Activated CD4-positive, alpha-beta T cell treated with anti-CD3 and anti-CD28 coated beads, Interleukin-2, amount 10 ng/mL, durations not matched to agents 7 days and 5 days (primary cell): Measurements from ENCODE around the gene GDPGP1. TPM values are rescaled to one million over a fixed set of nuclear protein-coding genes. Genes with fewer than 3 reads are reported as not detected.

ENCODE experiments used
- CTCF ChIA-PET: fragments of 350-600 bp; sonication (Branson Sonifier 250); formaldehyde crosslinking; loops from one replicate; lab custom pipeline; 2021; ENCODE audit warnings: antibody characterized with exemption; lab: Charles Lee
- POLR2A ChIA-PET: fragments of 350-600 bp; sonication (Branson Sonifier 250); formaldehyde crosslinking; loops from one replicate; lab custom pipeline; 2021; ENCODE audit warnings: antibody characterized with exemption; lab: Charles Lee
- DNase-seq: peaks from one replicate; pipeline ENCODE4 v3.0.0-alpha.2; 2020
- H3K27ac Mint-ChIP-seq: one replicate; pipeline ENCODE4 v1.8.0; 2021; ENCODE audit warnings: mild to moderate bottlenecking, moderate library complexity, mixed read lengths
- H3K27me3 Mint-ChIP-seq: one replicate; pipeline ENCODE4 v1.8.0; 2021; ENCODE audit warnings: mixed read lengths
- H3K36me3 Mint-ChIP-seq: one replicate; pipeline ENCODE4 v1.8.0; 2021; ENCODE audit warnings: low read depth, mixed read lengths
- H3K4me1 Mint-ChIP-seq: one replicate; pipeline ENCODE4 v1.8.0; 2021; ENCODE audit warnings: mixed read lengths
- H3K4me3 Mint-ChIP-seq: one replicate; pipeline ENCODE4 v1.8.0; 2021; ENCODE audit warnings: mild to moderate bottlenecking, moderate library complexity, mixed read lengths
- H3K9me3 Mint-ChIP-seq: one replicate; pipeline ENCODE4 v1.8.0; 2021; ENCODE audit warnings: mixed read lengths
- total RNA-seq, 2 experiments: library from RNA; stranded (reverse); gene quantifications; one replicate each; pipeline ENCODE4 v1.2.3, GENCODE V29; 2021

The GDPGP1 gene
- total RNA-seq, 2 experiments from 2014 or later, result 9.8 to 10.0 TPM

GRCh38 chr15:90232196-90232595 is 1.8 kb upstream of the GDPGP1 start:
- CTCF ChIA-PET, result interaction anchor here (1.4 to 3.6 kb wide), 6 partner anchors 11 to 79 kb away, joined by 3 to 17 read pairs (median 8); partner anchors contain the start of genes NGRN and TTLL13
- no peak for DNase-seq
- H3K9me3 Mint-ChIP-seq, result no peaks in the 10 kb centered on the region
- peak overlapping the region; percentile 98 for H3K4me3 Mint-ChIP-seq
- H3K4me1 Mint-ChIP-seq, result peaks cover 60% of the 10 kb centered on the region
- POLR2A ChIA-PET, result no interaction called here
- no peaks in the 10 kb centered on the region for H3K27me3 Mint-ChIP-seq
- peak overlapping the region; percentile 97 for H3K27ac Mint-ChIP-seq
- H3K36me3 Mint-ChIP-seq, result peaks cover 26% of the 10 kb centered on the region

- Mint-ChIP-seq H3K27ac (peak overlapping the region; percentile 97), H3K4me1 (peaks cover 60% of the 10 kb centered on the region), H3K9me3 (no peaks in the 10 kb centered on the region), H3K36me3 (peaks cover 27% of the 10 kb centered on the region), H3K27me3 (no peaks in the 10 kb centered on the region), H3K4me3 (peak overlapping the region; percentile 98)
- ChIA-PET CTCF (interaction anchor here (0.8 to 3.6 kb wide), 13 partner anchors 10 to 92 kb away, joined by 3 to 17 read pairs (median 5); partner anchors contain the start of genes NGRN, SEMA4B and TTLL13), POLR2A (no interaction called here)
- DNase-seq, result peak; percentile 14
Observed at GRCh38 chr15:90232941-90233386, 1.0 kb upstream of the GDPGP1 start.

- Mint-ChIP-seq H3K9me3 (no peaks in the 10 kb centered on the region), H3K36me3 (peaks cover 33% of the 10 kb centered on the region), H3K4me3 (peak within 1 kb of the TSS; percentile 98), H3K27me3 (no peaks in the 10 kb centered on the region), H3K27ac (peak within 1 kb of the TSS; percentile 97), H3K4me1 (peaks cover 60% of the 10 kb centered on the region)
- CTCF ChIA-PET, result interaction anchor here (0.5 to 3.6 kb wide), 14 partner anchors 9 to 92 kb away, joined by 3 to 17 read pairs (median 5); partner anchors contain the start of genes NGRN, SEMA4B and TTLL13
- POLR2A ChIA-PET, result interaction anchor here (1.1 kb wide), 1 partner anchor 32 kb away, joined by 5 read pairs; the partner anchor contains the start of gene NGRN
- peak; percentile 96 for DNase-seq
Observed at GRCh38 chr15:90233387-90234095, 468 bp upstream of the GDPGP1 start, which contains the start of gene CIB1. TSS of gene CIB1 (minus strand) at chr15:90233941. CDS start at chr15:90233885, 56 bp downstream.

- POLR2A ChIA-PET, result no interaction called here
- CTCF ChIA-PET, result interaction anchor here (3.1 kb wide), 1 partner anchor 9 kb away, joined by 14 read pairs; the partner anchor contains the start of gene TTLL13
- H3K4me1 Mint-ChIP-seq, result peaks cover 19% of the 10 kb centered on the region
- H3K27me3 Mint-ChIP-seq, result no peaks in the 10 kb centered on the region
- H3K9me3 Mint-ChIP-seq, result no peaks in the 10 kb centered on the region
- H3K4me3 Mint-ChIP-seq, result no peak overlapping the region
- H3K36me3 Mint-ChIP-seq, result peaks cover 9% of the 10 kb centered on the region
- H3K27ac Mint-ChIP-seq, result no peak overlapping the region
- no peak for DNase-seq
Observed at GRCh38 chr15:90239371-90239770, 5.4 kb downstream of the GDPGP1 start.

GRCh38 chr15:90240856-90241255 is 6.8 kb downstream of the GDPGP1 start:
- Mint-ChIP-seq H3K4me3 (no peak overlapping the region), H3K4me1 (peaks cover 7% of the 10 kb centered on the region), H3K27me3 (no peaks in the 10 kb centered on the region), H3K27ac (no peak overlapping the region), H3K9me3 (no peaks in the 10 kb centered on the region), H3K36me3 (peaks cover 9% of the 10 kb centered on the region)
- ChIA-PET CTCF (interaction anchor here (0.6 kb wide), 1 partner anchor 377 kb away, joined by 3 read pairs; no protein-coding TSS in a partner anchor), POLR2A (no interaction called here)
- no peak for DNase-seq

- no peak for DNase-seq
- Mint-ChIP-seq H3K9me3 (no peaks in the 10 kb centered on the region), H3K4me1 (peaks cover 3% of the 10 kb centered on the region), H3K4me3 (no peak overlapping the region), H3K27me3 (no peaks in the 10 kb centered on the region), H3K36me3 (peaks cover 9% of the 10 kb centered on the region), H3K27ac (no peak overlapping the region)
- ChIA-PET CTCF (interaction anchor here (0.6 to 0.9 kb wide), 2 partner anchors 52 to 376 kb away, joined by 3 read pairs; no protein-coding TSS in a partner anchor), POLR2A (interaction anchor here (0.7 kb wide), 1 partner anchor 20 kb away, joined by 7 read pairs; no protein-coding TSS in a partner anchor)
Observed at GRCh38 chr15:90241343-90242192, 7.6 kb downstream of the GDPGP1 start.

GRCh38 chr15:90243943-90244639 is 10.1 kb downstream of the GDPGP1 start:
- Mint-ChIP-seq H3K27me3 (no peaks in the 10 kb centered on the region), H3K4me3 (no peak overlapping the region), H3K9me3 (no peaks in the 10 kb centered on the region), H3K36me3 (no peaks in the 10 kb centered on the region), H3K4me1 (peaks cover 8% of the 10 kb centered on the region), H3K27ac (no peak overlapping the region)
- DNase-seq, result no peak
- ChIA-PET POLR2A (no interaction called here), CTCF (interaction anchor here (0.5 to 1.3 kb wide), 5 partner anchors 8 to 125 kb away, joined by 3 to 11 read pairs (median 3); partner anchors contain the start of gene CIB1)

- Mint-ChIP-seq H3K4me1 (peaks cover 16% of the 10 kb centered on the region), H3K9me3 (no peaks in the 10 kb centered on the region), H3K27ac (no peak overlapping the region), H3K36me3 (no peaks in the 10 kb centered on the region), H3K4me3 (peak overlapping the region; percentile 55), H3K27me3 (no peaks in the 10 kb centered on the region)
- POLR2A ChIA-PET, result no interaction called here
- no peak for DNase-seq
- CTCF ChIA-PET, result interaction anchor here (1.0 to 3.1 kb wide), 8 partner anchors 10 to 106 kb away, joined by 3 to 17 read pairs (median 4); no protein-coding TSS in a partner anchor
Observed at GRCh38 chr15:90248789-90249202, 14.8 kb downstream of the GDPGP1 start.

- Mint-ChIP-seq H3K4me1 (peaks cover 16% of the 10 kb centered on the region), H3K27me3 (no peaks in the 10 kb centered on the region), H3K27ac (no peak within 1 kb of the TSS), H3K9me3 (no peaks in the 10 kb centered on the region), H3K36me3 (no peaks in the 10 kb centered on the region), H3K4me3 (peak within 1 kb of the TSS; percentile 55)
- peak; percentile 78 for DNase-seq
- POLR2A ChIA-PET, result no interaction called here
- CTCF ChIA-PET, result interaction anchor here (1.0 to 3.1 kb wide), 8 partner anchors 9 to 106 kb away, joined by 3 to 17 read pairs (median 4); no protein-coding TSS in a partner anchor
Observed at GRCh38 chr15:90249203-90249863, 15.3 kb downstream of the GDPGP1 start, which contains the start of gene TTLL13. TSS of gene TTLL13 (plus strand) at chr15:90249556. CDS start at chr15:90250631, 1,075 bp downstream.

- DNase-seq, result no peak
- ChIA-PET CTCF (interaction anchor here (0.9 to 1.3 kb wide), 4 partner anchors 9 to 47 kb away, joined by 3 to 4 read pairs (median 3); partner anchors contain the start of gene TTLL13), POLR2A (no interaction called here)
- Mint-ChIP-seq H3K27ac (no peak overlapping the region), H3K36me3 (no peaks in the 10 kb centered on the region), H3K27me3 (no peaks in the 10 kb centered on the region), H3K4me1 (peaks cover 6% of the 10 kb centered on the region), H3K4me3 (no peak overlapping the region), H3K9me3 (no peaks in the 10 kb centered on the region)
Observed at GRCh38 chr15:90257776-90258175, 23.8 kb downstream of the GDPGP1 start.

- DNase-seq, result no peak
- ChIA-PET POLR2A (no interaction called here), CTCF (interaction anchor here (1.4 kb wide), 1 partner anchor 38 kb away, joined by 4 read pairs; no protein-coding TSS in a partner anchor)
- H3K9me3 Mint-ChIP-seq, result no peaks in the 10 kb centered on the region
- peaks cover 12% of the 10 kb centered on the region for H3K4me1 Mint-ChIP-seq
- H3K27me3 Mint-ChIP-seq, result no peaks in the 10 kb centered on the region
- no peak overlapping the region for H3K4me3 Mint-ChIP-seq
- no peak overlapping the region for H3K27ac Mint-ChIP-seq
- no peaks in the 10 kb centered on the region for H3K36me3 Mint-ChIP-seq
Observed at GRCh38 chr15:90259524-90259923, 25.5 kb downstream of the GDPGP1 start.
